K562 (cell line): ENCODE measurements around the gene ZCCHC24. TPM values are rescaled to one million over a fixed set of nuclear protein-coding genes. Genes with fewer than 3 reads are reported as not detected.

Source experiments
- ATAC-seq: fragments of 200-7000 bp; cut with Tn5 transposase; 3 replicates; pipeline ENCODE4 v1.9.1; 2020; ENCODE audit warnings: moderate library complexity
- BruUV-seq: library from RNA; stranded (reverse); fragments of 400-500 nt; replicated peaks from 2 replicates; lab custom pipeline; 2021; lab: Mats Ljungman, UMichigan
- CTCF ChIA-PET: fragments of 300-600 bp; formaldehyde crosslinking; extraction: SDS; loops from one replicate; lab custom pipeline; 2021; ENCODE audit warnings: low intra/inter-chr PET ratio; lab: Yijun Ruan, JAX
- POLR2A ChIA-PET: fragments of 300-600, 350-650 bp; sonication (Branson Sonifier 250); formaldehyde crosslinking; extraction: SDS; loops from one replicate; lab custom pipeline; 2021; ENCODE audit warnings: antibody characterized with exemption, inconsistent platforms; lab: Yijun Ruan, JAX
- DNase-seq, 4 experiments: peaks; one replicate each; pipeline versions ENCODE4 v3.0.0 to v3.0.0-alpha.2; 2011 to 2018; ENCODE audit warnings: low spot score in 3 of 4, mixed read lengths in 3 of 4; ENCODE audit errors: extremely low read depth in 1 of 4
- FAIRE-seq: peaks from 2 replicates; lab custom pipeline; 2011; peaks lifted over from hg19 to GRCh38; lab: Jason Lieb, UNC
- H2AFZ ChIP-seq: 2 replicates; pipeline ENCODE4 v1.6.0; 2011; ENCODE audit warnings: low read depth, low read length, control low read depth, inconsistent platforms
- H3K27ac ChIP-seq: fragments of 200-600 bp; 3 replicates; pipeline ENCODE4 v1.8.0; 2011; ENCODE audit warnings: low read depth, mild to moderate bottlenecking, control low read depth, inconsistent platforms, low read length, moderate library complexity, mixed read lengths; ENCODE audit errors: extremely low read depth
- H3K27me3 ChIP-seq, 2 experiments: fragments of 300-600 bp in 1 of 2; 2 replicates in 1 of 2; 3 replicates in 1 of 2; pipeline versions ENCODE4 v1.6.0 to v1.8.0; 2011; ENCODE audit warnings: inconsistent platforms in 2 of 2, low read length in 2 of 2, mild to moderate bottlenecking in 1 of 2, mixed read lengths in 1 of 2, moderate library complexity in 1 of 2; ENCODE audit not compliant: control insufficient read depth in 2 of 2, insufficient read depth in 2 of 2
- H3K36me3 ChIP-seq: fragments of 300-600 bp; 3 replicates; pipeline ENCODE4 v1.8.0; 2011; ENCODE audit warnings: mild to moderate bottlenecking, low read length, inconsistent platforms; ENCODE audit not compliant: control insufficient read depth, insufficient read depth
- H3K4me1 ChIP-seq, 2 experiments: fragments of 200-600 bp in 1 of 2; replicated peaks in 1 of 2; 2 replicates in 1 of 2; 3 replicates in 1 of 2; pipeline versions ENCODE4 v1.5.1 to v1.8.0; 2011; ENCODE audit warnings: inconsistent platforms in 2 of 2, low read length in 2 of 2, mild to moderate bottlenecking in 1 of 2, mixed read lengths in 1 of 2, moderate library complexity in 1 of 2; ENCODE audit not compliant: control insufficient read depth in 2 of 2, insufficient read depth in 2 of 2
- H3K4me2 ChIP-seq: 2 replicates; pipeline ENCODE4 v1.6.1; 2011; ENCODE audit warnings: low read length, control low read depth, inconsistent platforms, mixed read lengths; ENCODE audit not compliant: insufficient read depth
- H3K4me3 ChIP-seq: fragments of 200-600 bp; sonication (generic), shearing (Covaris generic); 2 replicates; pipeline ENCODE4 v1.5.1; 2016; ENCODE audit warnings: control low read depth, inconsistent platforms
- H3K79me2 ChIP-seq: fragments of 200-600 bp; 3 replicates; pipeline ENCODE4 v1.8.0; 2011; ENCODE audit warnings: low read length, inconsistent platforms; ENCODE audit not compliant: control insufficient read depth, insufficient read depth
- H3K9ac ChIP-seq, 2 experiments: 2 replicates each; pipeline versions ENCODE4 v1.6.0 to v1.6.1; 2011; ENCODE audit warnings: low read depth in 2 of 2, low read length in 2 of 2, control low read depth in 1 of 2, inconsistent platforms in 1 of 2, mild to moderate bottlenecking in 1 of 2, mixed read lengths in 1 of 2; ENCODE audit not compliant: insufficient read depth in 1 of 2
- H3K9me1 ChIP-seq: one replicate; pipeline ENCODE4 v1.6.0; 2011; ENCODE audit warnings: inconsistent platforms, mild to moderate bottlenecking, low read length, moderate library complexity; ENCODE audit not compliant: control insufficient read depth, insufficient read depth
- H3K9me3 ChIP-seq: replicated peaks from 2 replicates; pipeline ENCODE4 v1.5.1; 2011; ENCODE audit warnings: low read depth, low read length, inconsistent platforms; ENCODE audit not compliant: control insufficient read depth, insufficient read depth
- H4K20me1 ChIP-seq: replicated peaks from 2 replicates; pipeline ENCODE4 v1.6.1; 2011; ENCODE audit warnings: low read length, inconsistent platforms, mixed read lengths; ENCODE audit not compliant: control insufficient read depth, insufficient read depth
- HDAC6 ChIP-seq: IDR thresholded peaks from 2 replicates; pipeline ENCODE4 v1.6.1; 2012; ENCODE audit warnings: low read depth, mild to moderate bottlenecking, control low read depth, inconsistent platforms, low read length, moderate library complexity
- OTX1 ChIP-seq: fragments of 450-650 bp; formaldehyde crosslinking; IDR thresholded peaks from 2 replicates; pipeline ENCODE4 v1.4.0; 2022; ENCODE audit warnings: mild to moderate bottlenecking
- WGBS: fragments of 100-300 bp; shearing (Covaris generic); methylation state at CpG from one replicate; pipeline ENCODE4 v1.1.6; 2016; ENCODE audit warnings: low coverage, mixed read lengths; ENCODE audit not compliant: insufficient coverage; ENCODE audit errors: missing lambda C conversion rate; 5-methylcytosine and 5-hydroxymethylcytosine counted together
- in situ Hi-C: fragments of 300-500 bp; cut with MboI; formaldehyde crosslinking; loops from 4 replicates; pipeline ENCODE4 v1.15.0; 2018; ENCODE audit warnings: inconsistent platforms, mixed read lengths
- intact Hi-C: fragments of 100-400 bp; cut with micrococcal nuclease; formaldehyde crosslinking; loops from 2 replicates; pipeline ENCODE4 v1.14.2; 2022
- polyA plus RNA-seq, 8 experiments: library from polyadenylated mRNA; depleted of rRNA in 4 of 8; stranded (reverse) in 5 of 8; unstranded in 3 of 8; fragments of >200 nt; fragmentation: Nextera tagmentation in 2 of 8; fragmentation: Illumina TruSeq in 1 of 8; extraction: Ambion mirVana in 2 of 8; extraction: Trizol in 1 of 8; gene quantifications; 2 replicates each; pipeline versions ENCODE4 v1.2.1 to v1.2.3, GENCODE V29; 2011 to 2014; ENCODE audit warnings: inconsistent platforms in 1 of 8, missing spikeins in 1 of 8
- total RNA-seq, 7 experiments: library from RNA; depleted of rRNA in 6 of 7; stranded (reverse); fragments of >200 nt in 6 of 7; fragmentation: Illumina TruSeq in 2 of 7; extraction: Trizol in 2 of 7; gene quantifications; 2 replicates each; pipeline versions ENCODE4 v1.2.1 to v1.2.3, GENCODE V29; 2011 to 2021; ENCODE audit warnings: low replicate concordance in 1 of 7
- TF ChIP-seq, protein P1 (sequence below): fragments of 450-650 bp; formaldehyde crosslinking; conservative IDR thresholded peaks from 2 replicates; pipeline ENCODE4 v1.4.0; 2022; ENCODE audit warnings: mild to moderate bottlenecking, missing genetic modification characterization

The ZCCHC24 gene
- total and polyA plus RNA-seq, 9 of the 15 experiments (the other 6 are each of a cell fraction or from before 2014, with no cell fraction given): 0.84 to 11.0 (median 4.6) TPM

DNA sequence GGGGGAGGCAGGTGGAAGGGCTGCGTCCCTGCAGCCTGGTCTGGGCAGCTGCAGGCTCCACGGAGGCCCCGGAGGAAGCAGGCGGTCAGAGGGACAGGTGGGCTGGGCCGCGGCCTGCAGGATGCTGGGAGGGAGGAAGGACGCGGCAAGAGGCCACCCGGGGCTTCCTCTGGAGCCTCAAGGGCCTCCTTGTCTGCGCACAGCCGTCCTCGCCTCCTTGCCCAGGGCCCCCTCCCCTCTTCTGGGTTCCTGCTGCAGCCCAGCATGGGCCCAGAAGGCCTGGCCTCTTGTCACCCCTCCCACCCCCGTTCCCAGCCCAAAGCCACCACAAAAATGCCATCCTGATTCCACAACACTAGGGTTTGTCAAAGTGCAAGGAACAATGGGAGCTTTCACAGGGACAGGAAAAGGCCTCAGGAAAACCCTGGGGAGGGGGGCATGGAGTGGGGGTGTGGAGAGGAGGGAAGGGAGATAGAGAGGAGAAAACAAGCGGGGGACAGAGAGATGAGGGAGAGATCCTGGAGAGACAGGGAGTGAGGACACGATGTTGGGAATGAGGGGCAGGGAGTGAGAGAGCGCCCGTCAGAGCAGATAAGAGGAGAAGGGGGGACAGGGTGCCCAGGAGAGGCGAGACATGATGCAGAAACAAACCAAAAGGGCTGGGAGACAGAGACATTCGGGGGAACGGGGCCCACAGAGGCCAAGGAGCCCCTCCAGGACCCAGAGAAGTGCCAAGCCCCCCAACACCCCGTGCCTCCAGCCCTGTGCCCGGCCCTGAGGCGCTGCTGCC, 41.8 kb downstream of the ZCCHC24 start:
- Histone ChIP-seq H3K4me1 (peaks cover 48 to 71% of the 10 kb centered on the region in 2 experiments), H3K9me3 (no peaks in the 10 kb centered on the region), H3K4me3 (no peak overlapping the region), H2AFZ (no peak overlapping the region), H3K79me2 (no peaks in the 10 kb centered on the region), H3K36me3 (no peaks in the 10 kb centered on the region), H3K27ac (no peak overlapping the region), H3K9ac (peak overlapping the region in 1 of 2 experiments; percentile 38; a peak in 1 of 4 replicates), H4K20me1 (peaks cover 8% of the 10 kb centered on the region; the same call in 1 of the 2 replicates), H3K27me3 (no peaks in the 10 kb centered on the region), H3K4me2 (no peak overlapping the region), H3K9me1 (no peaks in the 10 kb centered on the region)
- DNase-seq (no peak), ATAC-seq (no peak), FAIRE-seq (no peak)
- BruUV-seq: no TSS peak
- in situ Hi-C loops (no loop called here), intact Hi-C loops (no loop called here)
- WGBS: 53% methylated on average over 18 of the region's 23 CpGs
- POLR2A ChIA-PET: interaction anchor here (0.6 to 1.1 kb wide), 2 partner anchors 29 to 72 kb away, joined by 3 read pairs; no protein-coding TSS in a partner anchor
- CTCF ChIA-PET: no interaction called here
- TF ChIP-seq OTX1 (CRISPR knock-in tag) (0 out of 2 replicates have a peak, but pooled peaks have one; percentile 23), HDAC6 (no peak)
- TF ChIP-seq, protein P1, sequence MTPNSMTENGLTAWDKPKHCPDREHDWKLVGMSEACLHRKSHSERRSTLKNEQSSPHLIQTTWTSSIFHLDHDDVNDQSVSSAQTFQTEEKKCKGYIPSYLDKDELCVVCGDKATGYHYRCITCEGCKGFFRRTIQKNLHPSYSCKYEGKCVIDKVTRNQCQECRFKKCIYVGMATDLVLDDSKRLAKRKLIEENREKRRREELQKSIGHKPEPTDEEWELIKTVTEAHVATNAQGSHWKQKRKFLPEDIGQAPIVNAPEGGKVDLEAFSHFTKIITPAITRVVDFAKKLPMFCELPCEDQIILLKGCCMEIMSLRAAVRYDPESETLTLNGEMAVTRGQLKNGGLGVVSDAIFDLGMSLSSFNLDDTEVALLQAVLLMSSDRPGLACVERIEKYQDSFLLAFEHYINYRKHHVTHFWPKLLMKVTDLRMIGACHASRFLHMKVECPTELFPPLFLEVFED (CRISPR knock-in tag): peak; percentile 61; the same call in 1 of the 2 replicates
